Liver (tissue), 3 donors: ENCODE data around the gene ADGRD1.
"Not testable (repeated sequence)": the region's sequence is repeated elsewhere in the genome, so short reads cannot be mapped to it uniquely, and the experiment has no call there.

Source experiments
- EGR1 ChIP-seq, 2 donors: IDR thresholded peaks; 2 replicates each; pipeline ENCODE4 v1.6.1; 2016 to 2018; ENCODE audit warnings: antibody characterized with exemption in 2 of 2, low read depth in 2 of 2
- GABPA ChIP-seq, 2 donors: IDR thresholded peaks in 1 of 2; conservative IDR thresholded peaks in 1 of 2; 2 replicates each; pipeline ENCODE4 v1.6.1; 2016; ENCODE audit warnings: antibody characterized with exemption in 2 of 2, mild to moderate bottlenecking in 1 of 2, moderate library complexity in 1 of 2
- JUND ChIP-seq, 2 donors: IDR thresholded peaks; 2 replicates each; pipeline ENCODE4 v1.6.1; 2016; ENCODE audit warnings: antibody characterized with exemption in 2 of 2
- RAD21 ChIP-seq, 2 donors: IDR thresholded peaks; 2 replicates each; pipeline ENCODE4 v1.6.1; 2016; ENCODE audit warnings: antibody characterized with exemption in 2 of 2, mild to moderate bottlenecking in 2 of 2
- SP1 ChIP-seq: IDR thresholded peaks from 2 replicates; pipeline ENCODE4 v1.6.1; 2018; ENCODE audit warnings: antibody characterized with exemption, mild to moderate bottlenecking
- TAF1 ChIP-seq: conservative IDR thresholded peaks from 2 replicates; pipeline ENCODE4 v1.6.1; 2016; ENCODE audit warnings: antibody characterized with exemption, mild to moderate bottlenecking
- YY1 ChIP-seq: IDR thresholded peaks from 2 replicates; pipeline ENCODE4 v1.6.1; 2016; ENCODE audit warnings: antibody characterized with exemption, mild to moderate bottlenecking
- ZBTB33 ChIP-seq: IDR thresholded peaks from 2 replicates; pipeline ENCODE4 v1.6.1; 2016; ENCODE audit warnings: antibody characterized with exemption
- TF ChIP-seq, protein P1 (sequence below): fragments of 150-350 bp; IDR thresholded peaks from 2 replicates; pipeline ENCODE4 v1.5.1; 2017; ENCODE audit warnings: improper control_type of control experiment, low read depth, low read length; ENCODE audit not compliant: missing input control
- TF ChIP-seq, protein P2 (sequence below): IDR thresholded peaks from 2 replicates; pipeline ENCODE4 v1.6.1; 2016; ENCODE audit warnings: antibody characterized with exemption, mild to moderate bottlenecking
- donor health status: healthy.
- donor health status: healthy.

GRCh38 chr12:131119345-131119744, 165.6 kb downstream of the ADGRD1 start:
- TF ChIP-seq, protein P1, sequence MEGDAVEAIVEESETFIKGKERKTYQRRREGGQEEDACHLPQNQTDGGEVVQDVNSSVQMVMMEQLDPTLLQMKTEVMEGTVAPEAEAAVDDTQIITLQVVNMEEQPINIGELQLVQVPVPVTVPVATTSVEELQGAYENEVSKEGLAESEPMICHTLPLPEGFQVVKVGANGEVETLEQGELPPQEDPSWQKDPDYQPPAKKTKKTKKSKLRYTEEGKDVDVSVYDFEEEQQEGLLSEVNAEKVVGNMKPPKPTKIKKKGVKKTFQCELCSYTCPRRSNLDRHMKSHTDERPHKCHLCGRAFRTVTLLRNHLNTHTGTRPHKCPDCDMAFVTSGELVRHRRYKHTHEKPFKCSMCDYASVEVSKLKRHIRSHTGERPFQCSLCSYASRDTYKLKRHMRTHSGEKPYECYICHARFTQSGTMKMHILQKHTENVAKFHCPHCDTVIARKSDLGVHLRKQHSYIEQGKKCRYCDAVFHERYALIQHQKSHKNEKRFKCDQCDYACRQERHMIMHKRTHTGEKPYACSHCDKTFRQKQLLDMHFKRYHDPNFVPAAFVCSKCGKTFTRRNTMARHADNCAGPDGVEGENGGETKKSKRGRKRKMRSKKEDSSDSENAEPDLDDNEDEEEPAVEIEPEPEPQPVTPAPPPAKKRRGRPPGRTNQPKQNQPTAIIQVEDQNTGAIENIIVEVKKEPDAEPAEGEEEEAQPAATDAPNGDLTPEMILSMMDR = not testable (repeated sequence)
- TF ChIP-seq ZBTB33; RAD21 (IDR thresholded peaks at IDR 0.05); JUND (IDR thresholded peaks at IDR 0.05); SP1; GABPA (IDR thresholded peaks at IDR 0.05 in 1 of 2, conservative IDR thresholded peaks at IDR 0.05 in 1 of 2); TAF1; YY1; EGR1 (IDR thresholded peaks at IDR 0.05; ENCODE audit: low read depth in 2 of 2): not testable (repeated sequence)
- TF ChIP-seq, protein P2, sequence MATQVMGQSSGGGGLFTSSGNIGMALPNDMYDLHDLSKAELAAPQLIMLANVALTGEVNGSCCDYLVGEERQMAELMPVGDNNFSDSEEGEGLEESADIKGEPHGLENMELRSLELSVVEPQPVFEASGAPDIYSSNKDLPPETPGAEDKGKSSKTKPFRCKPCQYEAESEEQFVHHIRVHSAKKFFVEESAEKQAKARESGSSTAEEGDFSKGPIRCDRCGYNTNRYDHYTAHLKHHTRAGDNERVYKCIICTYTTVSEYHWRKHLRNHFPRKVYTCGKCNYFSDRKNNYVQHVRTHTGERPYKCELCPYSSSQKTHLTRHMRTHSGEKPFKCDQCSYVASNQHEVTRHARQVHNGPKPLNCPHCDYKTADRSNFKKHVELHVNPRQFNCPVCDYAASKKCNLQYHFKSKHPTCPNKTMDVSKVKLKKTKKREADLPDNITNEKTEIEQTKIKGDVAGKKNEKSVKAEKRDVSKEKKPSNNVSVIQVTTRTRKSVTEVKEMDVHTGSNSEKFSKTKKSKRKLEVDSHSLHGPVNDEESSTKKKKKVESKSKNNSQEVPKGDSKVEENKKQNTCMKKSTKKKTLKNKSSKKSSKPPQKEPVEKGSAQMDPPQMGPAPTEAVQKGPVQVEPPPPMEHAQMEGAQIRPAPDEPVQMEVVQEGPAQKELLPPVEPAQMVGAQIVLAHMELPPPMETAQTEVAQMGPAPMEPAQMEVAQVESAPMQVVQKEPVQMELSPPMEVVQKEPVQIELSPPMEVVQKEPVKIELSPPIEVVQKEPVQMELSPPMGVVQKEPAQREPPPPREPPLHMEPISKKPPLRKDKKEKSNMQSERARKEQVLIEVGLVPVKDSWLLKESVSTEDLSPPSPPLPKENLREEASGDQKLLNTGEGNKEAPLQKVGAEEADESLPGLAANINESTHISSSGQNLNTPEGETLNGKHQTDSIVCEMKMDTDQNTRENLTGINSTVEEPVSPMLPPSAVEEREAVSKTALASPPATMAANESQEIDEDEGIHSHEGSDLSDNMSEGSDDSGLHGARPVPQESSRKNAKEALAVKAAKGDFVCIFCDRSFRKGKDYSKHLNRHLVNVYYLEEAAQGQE = not testable (repeated sequence)
